ENCODE results near the gene KCNQ1.

DNA sequence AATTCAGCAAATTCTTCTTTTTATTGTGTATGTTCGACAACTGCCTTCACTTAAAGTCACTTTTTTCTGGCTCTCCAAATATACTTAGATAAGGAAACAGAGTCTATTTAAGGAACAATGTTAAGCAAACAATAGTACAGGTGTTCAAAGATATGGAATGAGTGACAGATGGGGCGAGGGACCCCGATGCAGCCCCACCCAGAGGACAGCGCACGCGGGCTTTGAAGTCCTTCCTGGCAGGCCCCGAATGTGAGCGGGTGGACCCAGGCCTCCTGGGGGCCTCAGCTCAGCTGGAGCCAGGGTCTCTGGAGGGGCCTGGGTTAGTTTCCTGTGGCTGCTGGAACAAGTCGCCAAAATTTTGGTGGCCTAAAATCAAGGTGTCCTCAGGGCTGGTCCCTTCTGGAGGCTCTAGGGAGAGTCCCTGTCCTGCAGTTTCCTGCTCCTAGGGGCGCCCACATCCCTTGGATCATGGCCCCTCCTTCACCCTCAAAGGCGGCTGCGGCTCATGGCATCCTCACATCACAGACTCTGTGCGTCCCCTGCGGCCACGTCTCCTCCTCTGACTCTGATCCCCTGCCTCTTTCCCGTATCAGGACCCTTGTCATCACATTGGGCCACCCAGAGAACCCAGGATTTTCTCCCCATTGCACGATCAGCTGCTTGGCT, 295.6 kb downstream of the KCNQ1 start:
- TF ChIP-seq, protein P1, sequence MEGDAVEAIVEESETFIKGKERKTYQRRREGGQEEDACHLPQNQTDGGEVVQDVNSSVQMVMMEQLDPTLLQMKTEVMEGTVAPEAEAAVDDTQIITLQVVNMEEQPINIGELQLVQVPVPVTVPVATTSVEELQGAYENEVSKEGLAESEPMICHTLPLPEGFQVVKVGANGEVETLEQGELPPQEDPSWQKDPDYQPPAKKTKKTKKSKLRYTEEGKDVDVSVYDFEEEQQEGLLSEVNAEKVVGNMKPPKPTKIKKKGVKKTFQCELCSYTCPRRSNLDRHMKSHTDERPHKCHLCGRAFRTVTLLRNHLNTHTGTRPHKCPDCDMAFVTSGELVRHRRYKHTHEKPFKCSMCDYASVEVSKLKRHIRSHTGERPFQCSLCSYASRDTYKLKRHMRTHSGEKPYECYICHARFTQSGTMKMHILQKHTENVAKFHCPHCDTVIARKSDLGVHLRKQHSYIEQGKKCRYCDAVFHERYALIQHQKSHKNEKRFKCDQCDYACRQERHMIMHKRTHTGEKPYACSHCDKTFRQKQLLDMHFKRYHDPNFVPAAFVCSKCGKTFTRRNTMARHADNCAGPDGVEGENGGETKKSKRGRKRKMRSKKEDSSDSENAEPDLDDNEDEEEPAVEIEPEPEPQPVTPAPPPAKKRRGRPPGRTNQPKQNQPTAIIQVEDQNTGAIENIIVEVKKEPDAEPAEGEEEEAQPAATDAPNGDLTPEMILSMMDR (IDR thresholded peaks at IDR 0.05): no peak
- TF ChIP-seq, protein P2, sequence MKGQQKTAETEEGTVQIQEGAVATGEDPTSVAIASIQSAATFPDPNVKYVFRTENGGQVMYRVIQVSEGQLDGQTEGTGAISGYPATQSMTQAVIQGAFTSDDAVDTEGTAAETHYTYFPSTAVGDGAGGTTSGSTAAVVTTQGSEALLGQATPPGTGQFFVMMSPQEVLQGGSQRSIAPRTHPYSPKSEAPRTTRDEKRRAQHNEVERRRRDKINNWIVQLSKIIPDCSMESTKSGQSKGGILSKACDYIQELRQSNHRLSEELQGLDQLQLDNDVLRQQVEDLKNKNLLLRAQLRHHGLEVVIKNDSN (IDR thresholded peaks at IDR 0.05; ENCODE audit: borderline replicate concordance, low read depth): no peak
- TF ChIP-seq POLR2AphosphoS5 (IDR thresholded peaks at IDR 0.05; ENCODE audit: low read depth, low read length) (no peak), YY1 (IDR thresholded peaks at IDR 0.05; ENCODE audit: low read depth) (no peak)
- TF ChIP-seq, protein P3, sequence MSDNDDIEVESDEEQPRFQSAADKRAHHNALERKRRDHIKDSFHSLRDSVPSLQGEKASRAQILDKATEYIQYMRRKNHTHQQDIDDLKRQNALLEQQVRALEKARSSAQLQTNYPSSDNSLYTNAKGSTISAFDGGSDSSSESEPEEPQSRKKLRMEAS (IDR thresholded peaks at IDR 0.05; ENCODE audit: low read depth): no peak
- TF ChIP-seq, protein P4, sequence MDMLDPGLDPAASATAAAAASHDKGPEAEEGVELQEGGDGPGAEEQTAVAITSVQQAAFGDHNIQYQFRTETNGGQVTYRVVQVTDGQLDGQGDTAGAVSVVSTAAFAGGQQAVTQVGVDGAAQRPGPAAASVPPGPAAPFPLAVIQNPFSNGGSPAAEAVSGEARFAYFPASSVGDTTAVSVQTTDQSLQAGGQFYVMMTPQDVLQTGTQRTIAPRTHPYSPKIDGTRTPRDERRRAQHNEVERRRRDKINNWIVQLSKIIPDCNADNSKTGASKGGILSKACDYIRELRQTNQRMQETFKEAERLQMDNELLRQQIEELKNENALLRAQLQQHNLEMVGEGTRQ (IDR thresholded peaks at IDR 0.05; ENCODE audit: borderline replicate concordance, low read depth, low read length): no peak

Data from SK-N-SH (cell line).